ENCODE results near the gene MBD4.

The MBD4 gene

GRCh38 chr3:129462361-129462968 lies 22.7 kb upstream of the MBD4 start:
- DNase-seq, result no peak

GRCh38 chr3:129461461-129462146 lies 21.9 kb upstream of the MBD4 start:
- DNase-seq, result no peak

GRCh38 chr3:129461022-129461421 lies 21.3 kb upstream of the MBD4 start:
- DNase-seq, result no peak

- no peak for DNase-seq
Observed at GRCh38 chr3:129460572-129460971, 20.8 kb upstream of the MBD4 start.

- DNase-seq, result no peak
Observed at GRCh38 chr3:129460155-129460554, 20.4 kb upstream of the MBD4 start.

- no peak for DNase-seq
Observed at GRCh38 chr3:129453732-129454131, 14.0 kb upstream of the MBD4 start.

- DNase-seq, result no peak
Observed at GRCh38 chr3:129449279-129450115, 9.7 kb upstream of the MBD4 start.

- no peak for DNase-seq
Observed at GRCh38 chr3:129448186-129448895, 8.6 kb upstream of the MBD4 start.

- DNase-seq, result no peak
Observed at GRCh38 chr3:129446926-129447325, 7.2 kb upstream of the MBD4 start.

GRCh38 chr3:129445471-129445870 lies 5.7 kb upstream of the MBD4 start:
- DNase-seq, result no peak

GRCh38 chr3:129442947-129443346 lies 3.2 kb upstream of the MBD4 start:
- DNase-seq, result no peak

GRCh38 chr3:129442486-129442885 lies 2.7 kb upstream of the MBD4 start:
- no peak for DNase-seq

- no peak for DNase-seq
Observed at GRCh38 chr3:129441782-129442181, 2.0 kb upstream of the MBD4 start.

- no peak for DNase-seq
Observed at GRCh38 chr3:129441215-129441614, 1.5 kb upstream of the MBD4 start.

- no peak for DNase-seq
Observed at GRCh38 chr3:129440618-129441190, 956 bp upstream of the MBD4 start.

GRCh38 chr3:129439226-129439816 lies 427 bp downstream of the MBD4 start:
- DNase-seq, result peak; percentile 42

- DNase-seq, result no peak
Observed at GRCh38 chr3:129435367-129435766, 4.4 kb downstream of the MBD4 start.

GRCh38 chr3:129434140-129434539 lies 5.6 kb downstream of the MBD4 start:
- no peak for DNase-seq

- DNase-seq, result no peak
Observed at GRCh38 chr3:129433565-129433964, 6.2 kb downstream of the MBD4 start.

GRCh38 chr3:129432671-129433070 lies 7.1 kb downstream of the MBD4 start:
- no peak for DNase-seq

GRCh38 chr3:129432036-129432435 lies 7.7 kb downstream of the MBD4 start:
- no peak for DNase-seq

GRCh38 chr3:129429602-129430001 lies 10.1 kb downstream of the MBD4 start:
- no peak for DNase-seq

GRCh38 chr3:129429080-129429451 lies 10.7 kb downstream of the MBD4 start:
- no peak for DNase-seq
